HG03139 (cell line): ENCODE results near the gene RHEB.

Experiments
- ATAC-seq: cut with Tn5 transposase; IDR thresholded peaks from one replicate; pipeline ENCODE4 v1.9.1; 2021; ENCODE audit not compliant: unreplicated experiment

RHEB gene

GRCh38 chr7:151416941-151417315 is 102.8 kb downstream of the RHEB start:
- ATAC-seq: no peak

GRCh38 chr7:151416112-151416940 is 103.4 kb downstream of the RHEB start:
- ATAC-seq: no peak
